ENCODE data around the gene MITF. TPM values are rescaled to one million over a fixed set of nuclear protein-coding genes. Genes with fewer than 3 reads are reported as not detected.

The MITF gene
- polyA plus RNA-seq, 1 of the 3 experiments (the other 2 are of a cell fraction): 1.7 TPM

DNA sequence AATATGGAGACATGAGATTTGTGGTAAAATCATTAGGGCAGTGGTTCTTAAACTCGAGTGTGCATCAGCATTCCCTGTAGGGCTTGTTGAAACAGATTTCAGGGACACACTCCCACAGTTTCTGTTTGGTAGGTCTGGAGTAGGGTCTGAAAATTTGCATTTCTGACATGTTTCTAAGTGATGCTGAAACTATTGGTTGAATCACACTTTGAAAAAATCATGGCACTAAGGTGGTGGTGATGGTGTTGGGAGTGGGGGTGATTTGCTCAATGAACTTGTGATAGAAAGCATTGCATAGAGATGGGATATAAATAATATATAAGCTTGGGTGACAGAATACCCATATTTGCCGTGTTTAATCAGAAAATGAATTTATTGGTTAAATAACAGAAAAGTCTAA, 11.3 kb downstream of the MITF start (continued):
- TF ChIP-seq, protein P1, sequence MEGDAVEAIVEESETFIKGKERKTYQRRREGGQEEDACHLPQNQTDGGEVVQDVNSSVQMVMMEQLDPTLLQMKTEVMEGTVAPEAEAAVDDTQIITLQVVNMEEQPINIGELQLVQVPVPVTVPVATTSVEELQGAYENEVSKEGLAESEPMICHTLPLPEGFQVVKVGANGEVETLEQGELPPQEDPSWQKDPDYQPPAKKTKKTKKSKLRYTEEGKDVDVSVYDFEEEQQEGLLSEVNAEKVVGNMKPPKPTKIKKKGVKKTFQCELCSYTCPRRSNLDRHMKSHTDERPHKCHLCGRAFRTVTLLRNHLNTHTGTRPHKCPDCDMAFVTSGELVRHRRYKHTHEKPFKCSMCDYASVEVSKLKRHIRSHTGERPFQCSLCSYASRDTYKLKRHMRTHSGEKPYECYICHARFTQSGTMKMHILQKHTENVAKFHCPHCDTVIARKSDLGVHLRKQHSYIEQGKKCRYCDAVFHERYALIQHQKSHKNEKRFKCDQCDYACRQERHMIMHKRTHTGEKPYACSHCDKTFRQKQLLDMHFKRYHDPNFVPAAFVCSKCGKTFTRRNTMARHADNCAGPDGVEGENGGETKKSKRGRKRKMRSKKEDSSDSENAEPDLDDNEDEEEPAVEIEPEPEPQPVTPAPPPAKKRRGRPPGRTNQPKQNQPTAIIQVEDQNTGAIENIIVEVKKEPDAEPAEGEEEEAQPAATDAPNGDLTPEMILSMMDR (IDR thresholded peaks at IDR 0.05): no peak
- TF ChIP-seq GATA2 (CRISPR knock-in tag; IDR thresholded peaks at IDR 0.05): no peak
- no peak for TF ChIP-seq EP300 (IDR thresholded peaks at IDR 0.05; ENCODE audit: borderline replicate concordance in 1 of 2, low read depth in 1 of 2, low read length in 1 of 2)
- no peak for TF ChIP-seq RFX5 (IDR thresholded peaks at IDR 0.05; ENCODE audit: low read length)

DNA sequence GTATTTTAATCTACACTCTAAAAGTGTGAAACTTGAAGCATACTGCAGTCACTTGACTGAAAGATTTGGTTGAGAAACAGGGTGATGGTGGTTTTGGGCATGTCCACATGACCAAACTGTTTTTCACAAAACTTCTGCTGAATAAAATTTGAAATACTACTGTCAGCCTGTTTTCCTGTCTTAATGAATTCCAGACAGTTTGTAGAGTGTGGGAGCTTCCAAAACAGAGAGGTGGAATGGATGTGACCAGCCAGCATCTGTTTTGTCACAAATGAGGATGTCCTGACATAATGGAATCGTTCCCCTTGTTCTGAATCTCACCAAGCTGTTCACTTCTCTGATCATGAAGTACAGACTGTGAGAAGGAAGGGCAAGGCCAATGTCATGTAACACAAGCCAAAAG, 11.8 kb downstream of the MITF start:
- CTCF ChIA-PET: no interaction called here
- TF ChIP-seq, protein P2, sequence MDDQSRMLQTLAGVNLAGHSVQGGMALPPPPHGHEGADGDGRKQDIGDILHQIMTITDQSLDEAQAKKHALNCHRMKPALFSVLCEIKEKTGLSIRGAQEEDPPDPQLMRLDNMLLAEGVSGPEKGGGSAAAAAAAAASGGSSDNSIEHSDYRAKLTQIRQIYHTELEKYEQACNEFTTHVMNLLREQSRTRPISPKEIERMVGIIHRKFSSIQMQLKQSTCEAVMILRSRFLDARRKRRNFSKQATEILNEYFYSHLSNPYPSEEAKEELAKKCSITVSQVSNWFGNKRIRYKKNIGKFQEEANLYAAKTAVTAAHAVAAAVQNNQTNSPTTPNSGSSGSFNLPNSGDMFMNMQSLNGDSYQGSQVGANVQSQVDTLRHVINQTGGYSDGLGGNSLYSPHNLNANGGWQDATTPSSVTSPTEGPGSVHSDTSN (IDR thresholded peaks at IDR 0.05): no peak
- TF ChIP-seq RCOR1 (IDR thresholded peaks at IDR 0.05; ENCODE audit: low read length) (no peak), GATA2 (CRISPR knock-in tag; IDR thresholded peaks at IDR 0.05) (no peak), FOXM1 (IDR thresholded peaks at IDR 0.05; ENCODE audit: low read depth) (no peak), POLR2AphosphoS5 (IDR thresholded peaks at IDR 0.05; ENCODE audit: low read depth, low read length) (no peak), CHD2 (IDR thresholded peaks at IDR 0.05; ENCODE audit: low read length, partially characterized antibody) (no peak), ELF1 (IDR thresholded peaks at IDR 0.05) (no peak), TEAD4 (IDR thresholded peaks at IDR 0.05; ENCODE audit: borderline replicate concordance, insufficient read depth) (no peak), EP300 (IDR thresholded peaks at IDR 0.05; ENCODE audit: borderline replicate concordance in 1 of 2, low read depth in 1 of 2, low read length in 1 of 2) (no peak), RFX5 (IDR thresholded peaks at IDR 0.05; ENCODE audit: low read length) (no peak), RXRA (IDR thresholded peaks at IDR 0.05; ENCODE audit: borderline replicate concordance, low read depth) (no peak), NRF1 (IDR thresholded peaks at IDR 0.05; ENCODE audit: low read depth, low read length) (no peak), FOXJ3 (CRISPR knock-in tag; IDR thresholded peaks at IDR 0.05) (no peak), MEF2A (IDR thresholded peaks at IDR 0.05; ENCODE audit: borderline replicate concordance, low read depth) (no peak), NFIC (IDR thresholded peaks at IDR 0.05; ENCODE audit: borderline replicate concordance) (no peak), YY1 (IDR thresholded peaks at IDR 0.05; ENCODE audit: low read depth) (no peak)
- TF ChIP-seq, protein P3, sequence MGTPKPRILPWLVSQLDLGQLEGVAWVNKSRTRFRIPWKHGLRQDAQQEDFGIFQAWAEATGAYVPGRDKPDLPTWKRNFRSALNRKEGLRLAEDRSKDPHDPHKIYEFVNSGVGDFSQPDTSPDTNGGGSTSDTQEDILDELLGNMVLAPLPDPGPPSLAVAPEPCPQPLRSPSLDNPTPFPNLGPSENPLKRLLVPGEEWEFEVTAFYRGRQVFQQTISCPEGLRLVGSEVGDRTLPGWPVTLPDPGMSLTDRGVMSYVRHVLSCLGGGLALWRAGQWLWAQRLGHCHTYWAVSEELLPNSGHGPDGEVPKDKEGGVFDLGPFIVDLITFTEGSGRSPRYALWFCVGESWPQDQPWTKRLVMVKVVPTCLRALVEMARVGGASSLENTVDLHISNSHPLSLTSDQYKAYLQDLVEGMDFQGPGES (IDR thresholded peaks at IDR 0.05; ENCODE audit: low read depth, low read length): no peak
- TF ChIP-seq, protein P4, sequence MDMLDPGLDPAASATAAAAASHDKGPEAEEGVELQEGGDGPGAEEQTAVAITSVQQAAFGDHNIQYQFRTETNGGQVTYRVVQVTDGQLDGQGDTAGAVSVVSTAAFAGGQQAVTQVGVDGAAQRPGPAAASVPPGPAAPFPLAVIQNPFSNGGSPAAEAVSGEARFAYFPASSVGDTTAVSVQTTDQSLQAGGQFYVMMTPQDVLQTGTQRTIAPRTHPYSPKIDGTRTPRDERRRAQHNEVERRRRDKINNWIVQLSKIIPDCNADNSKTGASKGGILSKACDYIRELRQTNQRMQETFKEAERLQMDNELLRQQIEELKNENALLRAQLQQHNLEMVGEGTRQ (IDR thresholded peaks at IDR 0.05; ENCODE audit: borderline replicate concordance, low read depth, low read length): no peak
- 63% methylated on average over 1 of the region's 1 CpG for WGBS (ENCODE audit: low lambda C conversion rate)

More for the DNA sequence above, 11.8 kb downstream of the MITF start:
- Histone ChIP-seq H2AFZ (ENCODE audit: low read depth) (no peak overlapping the region), H3K4me1 (ENCODE audit: control insufficient read depth in 1 of 2, insufficient read depth in 2 of 2, low read depth in 1 of 2, low read length in 1 of 2) (no peaks in the 10 kb centered on the region; a peak in 1 of 4 replicates), H3K27me3 (ENCODE audit: insufficient read depth) (no peaks in the 10 kb centered on the region), H3K9ac (no peak overlapping the region), H3K27ac (ENCODE audit: low read depth in 2 of 2, low read length in 1 of 2) (peak overlapping the region in 1 of 2 experiments; percentile 43; a peak in 2 of 4 replicates), H3K79me2 (ENCODE audit: insufficient read depth) (no peaks in the 10 kb centered on the region), H3K4me3 (ENCODE audit: low read depth in 2 of 2, low read length in 1 of 2) (no peak overlapping the region), H3K4me2 (no peak overlapping the region), H3K36me3 (replicated peaks in 1 of 2; ENCODE audit: control insufficient read depth in 1 of 2, insufficient read depth in 2 of 2, low read length in 1 of 2) (no peaks in the 10 kb centered on the region), H3K9me2 (no peaks in the 10 kb centered on the region), H4K20me1 (ENCODE audit: insufficient read depth) (no peaks in the 10 kb centered on the region), H3K9me3 (no peaks in the 10 kb centered on the region), H3F3A (replicated peaks; ENCODE audit: insufficient read depth) (no peaks in the 10 kb centered on the region)
- no peak for DNase-seq
- POLR2A ChIA-PET: no interaction called here
